GM21723 (cell line): Measurements from ENCODE around the gene ADCY2.

ENCODE experiments used
- ATAC-seq: cut with Tn5 transposase; IDR thresholded peaks from one replicate; pipeline ENCODE4 v1.9.1; 2021; ENCODE audit warnings: mild to moderate bottlenecking, moderate library complexity; ENCODE audit not compliant: unreplicated experiment

ADCY2 gene

DNA sequence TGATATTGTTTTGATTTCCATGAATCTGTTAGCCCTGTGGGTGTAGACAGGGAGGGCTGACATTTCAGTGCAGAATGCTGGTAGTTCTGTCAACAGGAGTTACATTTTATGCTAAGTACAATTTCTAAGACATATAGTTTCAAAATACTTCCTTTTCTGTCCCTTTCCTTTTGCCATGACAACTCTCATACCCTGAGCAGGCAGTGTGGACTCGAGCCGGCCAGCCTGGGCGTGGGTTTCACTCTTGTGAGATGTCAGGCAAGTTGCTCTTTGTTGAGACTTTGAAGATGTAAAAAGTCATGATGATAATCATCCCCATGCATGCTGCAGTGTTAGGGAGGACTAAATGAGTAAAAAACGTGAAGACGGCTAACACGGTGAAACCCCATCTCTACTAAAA, 257.1 kb downstream of the ADCY2 start:
- no peak for ATAC-seq

DNA sequence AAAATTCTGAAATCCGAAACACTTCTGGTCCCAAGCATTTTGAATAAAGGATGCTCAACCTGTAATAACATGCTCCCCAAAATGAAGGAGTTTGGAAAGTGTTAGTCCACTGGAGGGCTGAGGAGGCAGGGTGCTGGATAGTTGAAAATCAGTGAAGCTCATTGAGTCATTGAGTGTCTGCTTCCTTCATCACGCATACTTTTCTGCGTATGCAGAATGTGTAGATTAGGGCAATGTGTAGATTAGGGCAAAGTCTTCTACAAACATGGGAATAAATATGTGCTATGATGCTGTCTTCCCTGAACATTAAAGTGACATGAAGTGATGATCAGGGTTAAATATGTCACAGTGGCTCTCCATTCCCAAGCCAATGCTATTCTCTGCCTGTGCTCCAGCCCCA, 261.2 kb downstream of the ADCY2 start:
- no peak for ATAC-seq

DNA sequence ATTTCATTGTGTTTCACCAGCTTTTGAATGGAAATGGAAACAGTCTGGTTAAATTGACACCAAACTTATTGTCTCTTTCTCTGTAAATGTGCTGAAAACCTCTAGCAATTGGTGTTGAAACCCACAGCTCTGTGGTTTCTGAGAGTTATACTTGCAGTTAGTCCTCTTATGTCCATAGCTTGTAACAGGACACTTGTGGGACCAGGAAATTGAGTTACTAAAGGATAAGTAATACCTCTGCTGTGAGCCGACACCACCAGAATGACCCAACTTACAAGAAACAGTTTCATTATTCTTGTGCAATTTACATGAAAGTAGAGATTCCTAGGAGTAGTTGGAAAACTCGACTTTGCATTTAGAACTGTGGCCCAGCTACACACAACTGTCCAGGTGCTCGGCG, 263.5 kb downstream of the ADCY2 start:
- ATAC-seq: no peak

DNA sequence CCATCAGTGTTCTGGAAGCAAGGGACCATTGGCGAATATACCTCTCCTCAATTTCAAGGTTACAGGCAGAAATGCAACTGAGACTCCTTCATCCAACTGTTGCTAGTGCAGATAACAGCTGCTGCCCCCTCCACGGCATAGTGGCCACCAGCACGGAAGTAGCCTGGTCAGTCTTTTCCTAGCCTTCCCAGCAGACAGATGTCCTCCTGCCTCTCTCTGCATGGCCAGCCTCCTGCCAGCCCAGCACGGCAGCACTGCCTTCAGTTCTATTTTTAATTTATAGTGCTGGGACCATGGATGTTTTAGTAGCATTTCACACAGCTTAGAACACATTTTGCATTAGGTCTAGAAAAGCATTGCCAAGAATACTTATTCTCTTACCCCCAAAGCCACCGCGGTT, 266.4 kb downstream of the ADCY2 start:
- no peak for ATAC-seq

DNA sequence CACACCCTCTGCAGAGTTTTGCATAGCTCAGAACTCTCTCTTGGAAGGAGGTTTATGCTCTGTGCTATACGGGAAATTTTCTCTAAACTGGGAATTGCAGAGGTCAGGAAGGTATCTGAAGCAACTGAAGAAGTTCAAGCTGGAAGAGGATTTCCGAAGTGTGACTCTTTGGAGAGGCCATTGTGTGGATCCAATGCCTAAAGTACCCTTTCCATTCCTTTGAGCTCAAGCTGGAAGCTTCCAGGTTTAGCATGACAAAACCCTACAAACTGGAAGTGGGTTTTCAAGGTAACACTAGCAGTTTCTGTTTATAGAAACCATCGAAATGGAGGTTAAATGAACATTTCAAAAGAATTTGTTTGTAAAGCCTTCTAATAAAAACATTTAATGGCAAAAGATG, 267.9 kb downstream of the ADCY2 start:
- no peak for ATAC-seq

DNA sequence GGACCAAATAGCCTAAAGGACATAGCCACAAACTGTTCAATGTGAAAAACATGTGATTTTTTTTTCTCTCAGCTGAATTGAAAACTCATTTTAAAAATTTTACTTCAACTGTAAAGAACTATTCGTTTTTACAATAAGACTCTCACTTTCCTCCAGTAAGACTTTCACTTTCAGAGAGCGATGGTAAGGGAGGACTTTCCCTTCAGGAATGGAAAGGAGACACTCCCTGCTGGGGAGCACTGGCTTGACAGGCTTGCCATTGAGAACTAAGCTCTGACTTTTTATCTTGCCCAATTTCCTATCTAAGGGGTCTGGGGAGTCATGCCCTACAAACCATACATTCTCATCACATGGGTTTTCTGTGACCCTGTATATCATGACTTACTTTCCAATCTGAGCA, 268.3 kb downstream of the ADCY2 start:
- ATAC-seq: no peak

DNA sequence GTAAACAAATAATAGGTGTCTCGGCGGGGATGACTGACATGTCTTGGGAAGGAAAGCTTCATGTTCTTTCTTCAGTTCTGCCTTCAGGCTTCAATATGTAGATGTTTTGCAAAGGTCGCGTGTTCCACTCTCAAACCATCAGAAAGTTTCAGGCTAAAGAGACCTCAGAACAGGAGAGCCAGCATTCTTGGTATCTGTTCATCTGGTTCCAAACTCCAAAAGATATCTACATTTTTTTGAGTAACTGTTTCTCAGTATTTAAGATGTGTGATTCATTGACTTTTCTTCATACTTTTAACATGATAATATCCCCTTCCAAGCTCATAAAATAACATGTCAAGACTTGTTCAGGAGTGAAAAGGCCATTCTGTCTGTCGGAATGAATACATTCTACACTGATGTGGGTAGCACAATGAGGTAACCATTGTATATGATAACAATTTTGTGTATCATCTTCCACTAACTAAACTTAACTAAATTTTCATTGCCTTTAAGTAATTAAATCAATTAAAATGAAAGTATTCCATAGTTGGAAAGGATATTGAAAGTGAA, 271.4 kb downstream of the ADCY2 start:
- ATAC-seq: no peak

DNA sequence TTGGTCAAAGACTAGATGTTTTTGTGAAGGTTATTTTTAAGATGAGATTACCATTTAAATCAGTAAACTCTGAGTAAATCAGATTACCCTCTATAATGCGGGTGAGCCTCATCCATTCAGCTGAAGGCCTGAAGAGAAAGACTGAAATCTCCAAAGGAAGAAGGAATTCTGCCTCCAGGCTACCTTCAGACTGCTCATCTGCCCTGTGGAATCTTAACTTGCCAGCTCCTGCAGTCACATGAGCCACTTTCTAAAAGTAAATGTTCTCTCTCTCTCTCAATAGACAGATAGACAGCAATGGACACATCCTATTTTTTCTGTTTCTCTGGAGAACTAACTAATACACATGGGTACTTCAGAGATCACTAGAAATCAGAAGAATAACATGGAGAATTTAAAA, 272.2 kb downstream of the ADCY2 start:
- ATAC-seq: no peak

DNA sequence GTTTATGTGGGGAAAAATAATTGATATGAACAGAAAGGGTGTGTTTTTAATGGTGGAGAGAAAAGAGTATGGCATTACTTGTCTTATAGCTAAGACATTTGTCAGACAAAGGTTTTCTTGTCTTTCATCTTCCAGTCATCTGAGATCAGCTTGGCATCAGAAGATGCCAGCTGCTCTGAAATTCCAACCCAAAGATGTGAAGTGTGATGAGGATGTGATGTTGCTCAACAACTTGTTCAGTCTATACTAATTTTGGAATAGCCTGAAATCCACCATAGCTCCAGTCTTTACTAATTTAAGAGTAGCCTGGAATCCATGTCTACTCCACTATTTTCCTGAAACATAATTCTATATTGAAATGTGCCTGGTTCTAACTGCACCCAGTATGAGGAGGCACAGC, 272.7 kb downstream of the ADCY2 start:
- ATAC-seq: no peak

DNA sequence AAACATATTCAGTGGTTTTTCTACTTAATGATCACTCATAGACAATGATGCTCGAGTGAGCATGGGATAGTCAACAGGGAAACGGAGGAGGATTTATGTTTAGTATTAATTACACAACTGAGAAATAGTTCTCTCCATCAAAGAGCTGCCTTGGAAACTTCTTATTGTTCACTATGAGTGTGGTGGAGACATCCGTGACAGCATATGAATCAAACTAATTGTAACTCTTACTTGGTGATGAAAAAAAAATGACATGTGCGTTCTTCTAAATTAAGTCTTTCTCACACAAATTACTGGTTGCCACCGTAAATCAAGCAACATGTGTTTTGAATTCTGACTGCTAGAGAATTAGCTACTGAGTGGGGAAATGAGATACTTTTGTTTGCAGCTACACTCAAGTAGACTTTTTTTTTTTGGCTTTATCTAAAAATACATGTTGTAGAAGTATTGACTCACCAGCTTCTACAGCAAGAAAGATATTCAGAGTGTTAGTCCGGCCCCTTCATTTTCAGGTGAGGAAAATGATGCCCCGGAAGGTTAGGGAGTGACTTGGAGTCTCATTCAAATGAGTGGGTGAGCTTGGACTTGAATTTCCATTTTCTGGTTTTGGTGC, 275.5 kb downstream of the ADCY2 start:
- no peak for ATAC-seq

DNA sequence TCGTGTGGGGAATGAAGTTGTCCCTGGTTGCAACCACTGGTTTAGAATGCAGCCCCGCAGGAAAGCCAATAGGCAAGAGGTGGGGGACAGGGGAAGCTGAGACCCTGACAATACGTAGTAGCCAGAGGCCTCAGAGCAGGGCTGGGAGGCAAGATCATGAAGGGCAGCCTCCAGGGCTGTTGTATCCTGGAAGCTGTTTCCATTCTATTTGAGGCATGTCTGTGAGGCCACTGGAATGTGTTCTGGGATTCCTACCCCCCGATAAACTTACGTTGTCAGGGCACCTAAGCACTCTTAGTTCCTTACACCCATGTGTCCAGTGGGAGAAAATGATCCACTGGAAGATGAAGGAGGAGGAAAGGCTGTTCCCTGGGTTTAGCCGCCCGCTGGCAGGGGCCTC, 277.7 kb downstream of the ADCY2 start:
- ATAC-seq: no peak

DNA sequence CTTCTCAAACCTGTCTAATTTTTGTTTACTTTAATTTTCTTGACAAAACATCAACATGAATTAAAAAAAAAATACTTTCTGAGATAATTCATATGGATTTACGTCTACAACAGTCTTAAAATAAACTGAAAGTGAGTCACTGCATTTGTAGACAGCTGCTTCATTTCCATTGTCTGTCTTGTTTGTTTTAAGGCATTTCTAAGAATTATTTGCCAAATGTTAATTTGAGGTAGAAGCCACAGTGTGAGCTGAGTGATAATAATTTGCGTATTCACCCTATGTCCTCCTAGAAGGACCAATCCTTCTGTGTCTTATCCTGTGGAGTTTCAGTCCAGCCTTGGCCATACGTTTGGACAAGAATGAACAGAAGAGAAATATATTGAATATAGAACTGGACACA, 280.5 kb downstream of the ADCY2 start:
- ATAC-seq: no peak

DNA sequence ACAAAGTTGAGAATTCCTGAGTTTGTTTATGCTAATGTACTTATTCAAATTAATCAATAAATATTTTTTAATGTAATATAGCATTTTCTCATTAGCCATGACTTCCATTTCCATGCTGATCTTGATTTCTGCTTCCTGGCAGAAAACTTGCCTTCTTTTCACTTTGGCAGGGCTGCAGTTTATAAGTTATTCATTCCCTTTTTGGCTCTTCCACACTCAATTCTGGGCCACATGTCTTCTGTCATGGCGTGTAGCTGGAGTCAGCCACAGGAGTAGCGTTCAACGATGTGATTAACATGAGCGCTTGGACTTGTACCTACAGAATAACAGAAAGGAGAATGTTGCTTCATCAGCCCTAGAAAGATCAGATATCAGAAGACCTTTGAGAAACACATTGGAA, 282.1 kb downstream of the ADCY2 start:
- no peak for ATAC-seq

DNA sequence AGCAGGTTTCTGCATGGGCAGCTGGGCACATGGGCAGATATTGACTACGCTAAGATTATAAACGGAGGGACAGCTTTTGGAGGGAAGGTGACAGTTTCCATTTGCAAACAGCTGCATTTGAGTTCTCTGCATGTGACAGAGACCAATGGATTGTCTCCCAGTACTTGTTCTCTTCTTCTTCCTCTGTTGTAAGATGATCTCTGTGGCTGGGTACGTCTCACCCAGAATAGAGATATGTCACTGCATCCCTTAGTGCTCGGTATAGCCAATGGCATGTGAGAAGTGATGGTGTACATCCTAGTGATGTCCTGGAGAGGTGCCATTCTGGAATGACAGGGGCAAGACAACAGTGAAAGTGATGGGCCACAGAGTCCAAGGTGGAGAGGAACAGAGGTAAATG, 283.7 kb downstream of the ADCY2 start:
- no peak for ATAC-seq

DNA sequence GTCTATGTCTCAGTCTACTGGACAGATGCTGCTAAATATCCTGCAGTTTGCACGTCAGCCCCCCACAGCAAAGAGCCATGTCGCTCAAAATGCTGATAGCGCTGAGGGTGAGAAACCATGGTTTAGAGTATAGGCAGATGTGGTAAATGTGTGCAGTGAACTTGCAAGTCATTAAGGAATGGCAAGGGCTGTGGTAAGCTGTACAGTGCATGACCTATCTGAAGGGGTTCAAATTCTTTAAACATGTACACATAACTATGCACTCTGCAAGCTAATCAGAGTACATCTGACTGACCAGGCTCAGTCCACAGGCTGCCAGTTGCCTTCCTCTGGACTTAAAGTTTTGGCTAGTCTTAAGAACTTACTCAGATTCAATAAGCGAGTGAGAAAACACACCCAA, 284.3 kb downstream of the ADCY2 start:
- ATAC-seq: no peak

DNA sequence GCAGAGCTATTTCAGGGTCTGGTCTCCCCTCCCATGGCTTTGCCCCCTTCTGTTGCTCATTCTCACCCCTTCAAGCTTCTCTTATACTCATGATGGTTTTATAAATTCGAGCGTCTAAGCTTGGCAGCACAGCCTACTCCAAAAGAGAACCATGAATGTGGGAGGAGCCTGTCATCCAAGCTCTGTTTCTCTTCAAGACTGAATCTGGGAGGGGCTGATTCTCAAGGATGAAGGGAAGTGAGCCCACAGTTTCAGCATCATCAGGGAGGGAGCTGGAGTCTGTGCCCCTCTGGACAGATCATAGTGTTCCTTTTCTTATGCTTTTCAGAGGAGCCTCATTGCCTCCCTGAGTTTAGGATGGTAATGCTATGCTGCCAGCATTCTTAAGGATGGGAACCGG, 286.4 kb downstream of the ADCY2 start:
- ATAC-seq: no peak

DNA sequence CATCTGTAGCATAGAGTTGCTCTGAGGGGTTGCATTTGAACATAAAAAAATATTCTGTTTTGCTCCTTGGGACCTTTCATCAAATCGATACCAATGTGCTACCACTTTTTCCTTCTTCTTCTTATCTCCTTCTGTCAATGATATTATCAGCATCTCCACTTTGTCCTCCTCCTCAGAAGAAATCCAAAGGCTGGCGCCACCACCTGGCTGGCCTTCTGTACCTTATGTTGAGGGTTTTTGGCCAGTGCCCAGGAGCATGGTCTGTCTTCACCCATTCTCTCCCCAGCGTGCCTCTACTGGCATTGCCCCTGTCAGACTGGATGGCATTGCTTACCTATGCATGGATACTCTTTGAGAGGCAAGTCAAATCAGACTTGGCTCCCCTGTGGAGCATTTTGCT, 287.8 kb downstream of the ADCY2 start:
- no peak for ATAC-seq

DNA sequence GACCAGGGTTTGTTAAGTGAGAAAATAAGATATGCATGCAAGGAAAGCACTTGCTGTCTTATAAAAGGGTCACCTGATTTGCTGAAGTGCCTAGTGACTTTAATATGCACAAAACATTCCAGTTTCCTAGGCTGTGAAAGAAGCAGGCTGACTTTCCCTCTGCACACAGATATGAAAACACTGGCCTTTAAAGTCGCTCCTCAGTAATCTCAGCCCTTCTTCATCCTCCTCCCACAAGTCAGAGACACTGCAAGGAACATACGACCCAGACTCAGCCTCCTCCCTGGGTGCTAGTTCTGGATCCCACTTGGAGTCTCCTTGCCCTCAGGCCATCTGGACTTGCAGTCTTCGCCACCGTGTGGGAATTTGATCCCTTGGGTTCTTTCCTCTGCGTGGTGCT, 288.9 kb downstream of the ADCY2 start:
- no peak for ATAC-seq

DNA sequence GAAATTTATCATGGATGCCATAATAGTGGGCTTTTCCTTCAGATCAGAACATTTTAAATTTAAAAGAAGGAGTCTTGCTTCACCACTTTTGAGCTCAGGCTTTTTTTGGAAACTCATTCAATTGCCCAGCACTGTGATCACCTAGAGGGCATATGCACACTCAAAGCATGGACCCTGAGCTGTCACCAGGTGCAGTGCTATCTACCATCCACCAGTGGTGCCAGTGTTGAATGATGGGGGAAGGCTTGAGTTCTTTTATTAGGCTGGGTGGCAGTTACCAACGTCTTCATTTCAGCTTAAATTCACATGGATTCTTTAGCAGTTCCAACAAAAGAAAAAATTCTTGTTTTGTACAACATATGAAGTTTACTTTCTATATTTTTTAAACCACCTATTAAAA, 290.9 kb downstream of the ADCY2 start:
- no peak for ATAC-seq

DNA sequence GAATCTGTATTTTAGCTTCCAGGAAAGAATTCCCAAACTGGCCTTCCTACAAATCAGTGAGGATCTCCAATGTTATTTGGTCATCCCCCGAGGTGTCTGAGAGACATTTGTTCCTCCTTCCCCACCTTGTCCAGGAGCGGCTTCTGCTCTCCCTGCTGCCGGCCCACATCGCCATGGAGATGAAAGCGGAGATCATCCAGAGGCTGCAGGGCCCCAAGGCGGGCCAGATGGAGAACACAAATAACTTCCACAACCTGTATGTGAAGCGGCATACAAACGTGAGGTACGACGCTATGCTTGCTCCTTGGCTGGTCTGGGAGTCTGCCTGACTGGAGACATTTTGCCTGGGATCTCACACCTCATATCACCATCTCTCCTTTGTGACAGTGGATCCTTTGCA, 294.6 kb downstream of the ADCY2 start:
- ATAC-seq: no peak

DNA sequence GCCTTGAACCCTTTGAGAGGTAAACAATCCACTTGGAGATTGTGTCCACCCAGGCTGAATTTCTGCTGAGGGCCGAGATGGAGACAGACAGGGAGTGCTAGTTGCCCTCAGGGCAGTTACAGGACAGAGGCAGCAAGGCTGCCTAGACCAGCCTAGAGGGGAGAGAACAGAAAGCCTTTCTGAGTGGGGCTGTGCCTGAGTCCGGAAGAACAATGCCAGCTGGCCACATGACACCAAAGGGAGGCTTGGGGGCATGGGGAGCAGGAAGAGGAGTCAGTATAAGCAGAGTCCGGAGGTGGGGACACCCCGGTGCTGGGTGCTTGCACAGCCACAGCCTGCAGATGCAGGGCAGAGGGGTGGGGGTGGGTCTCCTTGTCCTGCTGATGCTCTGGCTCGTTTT, 309.3 kb downstream of the ADCY2 start:
- ATAC-seq: no peak

DNA sequence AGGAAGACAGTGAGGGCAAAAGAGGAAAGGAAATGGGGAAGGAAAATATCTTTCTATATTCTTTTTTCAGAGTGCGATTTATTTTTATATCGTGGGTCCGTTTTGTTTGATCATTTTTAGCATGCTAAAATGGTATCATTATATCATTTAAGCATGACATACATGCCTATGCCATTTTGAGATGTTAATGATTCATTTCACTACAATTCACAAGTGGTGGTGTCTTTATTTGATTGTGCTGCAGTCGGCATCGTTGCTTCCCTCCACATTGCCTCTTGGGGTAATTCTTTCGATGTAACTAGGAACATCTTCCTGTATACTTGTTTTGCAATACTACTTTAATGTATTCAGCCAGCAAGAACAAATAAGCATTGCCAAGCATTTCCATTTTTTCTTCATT, 309.8 kb downstream of the ADCY2 start:
- ATAC-seq: no peak

DNA sequence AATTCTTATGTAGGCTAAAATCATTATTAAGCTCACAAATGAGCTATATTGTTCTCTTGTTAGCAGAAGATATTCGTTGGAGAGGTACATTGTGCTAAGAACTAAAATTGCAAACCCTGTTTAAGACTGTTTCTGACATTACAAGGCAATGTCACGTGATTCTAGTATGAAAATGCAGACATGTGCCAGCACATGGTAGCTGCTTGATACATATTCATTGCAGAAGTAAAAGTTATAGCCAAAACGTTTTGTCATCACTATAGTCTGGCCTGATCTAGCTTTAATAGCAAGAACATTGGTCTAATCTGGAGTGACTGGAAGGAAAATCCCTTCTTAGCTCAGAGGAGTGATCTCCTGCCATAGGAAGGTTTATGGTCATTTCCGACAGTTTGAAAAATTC, 310.3 kb downstream of the ADCY2 start:
- ATAC-seq: no peak
